GM12872 (cell line): ENCODE measurements around the gene MOGAT2.

Source experiments
- TF ChIP-seq, protein P1 (sequence below): IDR thresholded peaks from 3 replicates; pipeline ENCODE4 v1.5.1; 2011; ENCODE audit warnings: low read depth, mild to moderate bottlenecking, low read length, moderate library complexity; ENCODE audit not compliant: insufficient read depth

The MOGAT2 gene

DNA sequence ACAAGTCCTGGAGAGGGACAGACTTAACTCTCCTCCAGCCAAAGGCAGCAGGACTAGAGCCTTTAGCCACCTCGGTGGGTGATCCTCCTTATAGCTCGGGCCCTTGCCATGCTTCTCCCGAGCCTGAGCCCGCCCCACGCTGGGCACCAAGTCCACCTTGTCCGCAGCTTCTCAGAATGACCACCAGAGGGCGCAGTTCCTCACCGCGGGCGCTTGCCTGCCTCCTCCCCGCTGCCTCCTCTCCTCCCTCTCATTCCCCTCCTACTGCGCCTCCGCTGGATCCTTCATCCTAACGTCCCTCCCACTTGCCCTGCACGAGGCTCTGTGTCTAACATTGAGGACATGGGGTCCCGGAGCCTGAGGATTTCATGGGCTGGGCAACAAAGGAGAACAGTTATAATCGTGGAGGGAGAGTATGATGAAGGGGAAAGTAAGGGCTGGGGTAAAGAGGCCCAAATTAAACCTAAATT is 11.3 kb upstream of the MOGAT2 start:
- TF ChIP-seq, protein P1, sequence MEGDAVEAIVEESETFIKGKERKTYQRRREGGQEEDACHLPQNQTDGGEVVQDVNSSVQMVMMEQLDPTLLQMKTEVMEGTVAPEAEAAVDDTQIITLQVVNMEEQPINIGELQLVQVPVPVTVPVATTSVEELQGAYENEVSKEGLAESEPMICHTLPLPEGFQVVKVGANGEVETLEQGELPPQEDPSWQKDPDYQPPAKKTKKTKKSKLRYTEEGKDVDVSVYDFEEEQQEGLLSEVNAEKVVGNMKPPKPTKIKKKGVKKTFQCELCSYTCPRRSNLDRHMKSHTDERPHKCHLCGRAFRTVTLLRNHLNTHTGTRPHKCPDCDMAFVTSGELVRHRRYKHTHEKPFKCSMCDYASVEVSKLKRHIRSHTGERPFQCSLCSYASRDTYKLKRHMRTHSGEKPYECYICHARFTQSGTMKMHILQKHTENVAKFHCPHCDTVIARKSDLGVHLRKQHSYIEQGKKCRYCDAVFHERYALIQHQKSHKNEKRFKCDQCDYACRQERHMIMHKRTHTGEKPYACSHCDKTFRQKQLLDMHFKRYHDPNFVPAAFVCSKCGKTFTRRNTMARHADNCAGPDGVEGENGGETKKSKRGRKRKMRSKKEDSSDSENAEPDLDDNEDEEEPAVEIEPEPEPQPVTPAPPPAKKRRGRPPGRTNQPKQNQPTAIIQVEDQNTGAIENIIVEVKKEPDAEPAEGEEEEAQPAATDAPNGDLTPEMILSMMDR = peak; percentile 97

DNA sequence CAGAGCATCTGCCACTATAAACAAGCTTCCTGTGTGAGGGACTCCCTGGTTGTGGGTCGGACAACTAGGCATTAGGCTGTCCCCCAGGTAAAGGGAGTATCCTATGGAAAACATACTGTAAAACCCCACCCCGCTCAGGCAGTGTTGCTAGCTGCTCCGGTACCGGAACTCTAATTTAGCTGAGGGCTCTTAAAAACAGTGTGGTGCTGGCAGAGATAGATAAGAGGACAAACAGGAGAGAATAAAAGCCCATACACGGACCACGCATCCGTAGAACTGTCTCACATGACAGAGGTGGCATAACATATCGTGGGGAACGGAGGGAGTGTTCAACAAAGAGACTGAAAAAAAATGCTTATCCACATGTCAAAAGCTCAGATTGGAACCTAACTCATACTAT is 3.4 kb upstream of the MOGAT2 start:
- TF ChIP-seq, protein P1 = no peak

DNA sequence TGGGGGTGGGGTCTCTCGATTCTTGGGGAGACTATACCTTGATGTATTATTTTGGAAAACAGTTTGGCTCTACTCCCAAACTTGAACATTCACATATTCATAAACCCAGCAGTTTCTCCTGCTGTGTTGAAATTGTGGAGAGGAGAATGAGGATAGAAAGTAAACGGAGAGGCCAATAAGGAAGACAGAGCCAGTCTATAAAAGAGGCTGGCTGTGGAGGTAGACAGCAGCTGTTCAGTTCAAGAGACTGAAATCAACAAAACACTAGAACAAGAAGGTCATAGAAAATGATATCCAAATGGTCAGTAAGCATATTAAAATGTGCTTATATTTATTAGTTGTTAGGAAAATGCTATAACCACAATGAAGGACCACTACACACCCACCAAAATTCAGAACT is 1.9 kb upstream of the MOGAT2 start:
- TF ChIP-seq, protein P1 = no peak

DNA sequence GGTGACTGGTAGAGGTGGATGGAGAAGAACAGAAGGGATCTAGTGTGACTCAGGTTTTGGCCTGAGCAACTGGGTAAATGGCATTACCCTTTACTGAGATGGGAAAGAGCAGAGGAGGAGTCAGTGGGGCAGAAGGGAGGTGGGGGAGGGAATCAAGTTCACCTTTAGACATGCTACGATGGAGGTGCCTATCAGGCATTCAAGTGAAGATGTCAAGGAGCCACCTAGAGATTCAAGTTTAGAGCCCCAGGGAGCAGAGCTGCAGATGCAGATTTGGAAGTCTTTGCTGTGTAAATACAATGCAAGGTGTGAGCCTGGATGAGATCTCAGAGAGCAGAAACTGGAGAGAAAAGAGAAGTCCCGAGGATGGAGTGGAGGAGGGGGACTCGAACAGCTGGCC is 979 bp upstream of the MOGAT2 start:
- TF ChIP-seq, protein P1 = no peak

DNA sequence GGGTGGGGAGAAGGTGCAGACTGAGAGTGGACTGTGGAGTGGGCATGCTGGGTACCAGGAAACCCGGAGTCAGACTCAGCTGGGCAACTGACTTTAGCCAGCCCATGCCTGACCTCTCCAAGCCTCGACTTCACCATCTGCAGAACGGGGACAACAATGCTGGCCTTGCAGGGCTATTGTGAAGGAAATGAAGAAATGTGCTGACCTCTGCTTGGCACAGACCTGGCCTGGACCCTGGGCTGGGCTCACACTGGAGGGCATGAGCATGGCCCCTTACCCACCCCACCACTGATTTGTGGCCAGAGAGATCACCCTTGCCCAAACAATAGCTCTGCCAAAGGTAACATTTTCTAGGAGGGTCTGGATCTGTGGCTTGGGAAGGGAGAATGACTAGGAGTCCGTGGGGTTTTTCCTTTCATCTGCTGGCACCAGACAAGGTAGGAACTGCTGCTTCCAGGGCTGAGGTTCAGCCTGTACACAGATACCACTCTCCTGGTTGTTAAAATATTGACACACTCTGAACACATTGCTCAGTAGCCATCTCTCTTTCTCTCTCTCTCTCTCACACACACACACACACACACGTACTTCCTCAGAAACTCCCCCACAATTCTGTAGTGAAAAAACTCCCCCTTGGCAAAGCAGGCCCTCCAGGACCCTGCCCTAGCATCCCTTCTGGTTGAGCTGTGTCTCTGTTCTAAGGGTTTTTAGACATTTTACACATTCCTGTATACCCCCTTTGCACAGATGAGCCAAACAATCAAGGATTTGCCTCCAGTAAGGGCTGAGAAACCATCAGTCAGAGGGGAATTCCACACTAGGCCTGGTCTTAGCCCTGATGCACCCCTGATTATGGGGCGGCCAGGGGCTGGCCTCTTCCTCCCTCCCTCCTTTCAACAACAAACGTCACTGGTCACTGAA is 1.0 kb downstream of the MOGAT2 start:
- TF ChIP-seq, protein P1 = no peak

DNA sequence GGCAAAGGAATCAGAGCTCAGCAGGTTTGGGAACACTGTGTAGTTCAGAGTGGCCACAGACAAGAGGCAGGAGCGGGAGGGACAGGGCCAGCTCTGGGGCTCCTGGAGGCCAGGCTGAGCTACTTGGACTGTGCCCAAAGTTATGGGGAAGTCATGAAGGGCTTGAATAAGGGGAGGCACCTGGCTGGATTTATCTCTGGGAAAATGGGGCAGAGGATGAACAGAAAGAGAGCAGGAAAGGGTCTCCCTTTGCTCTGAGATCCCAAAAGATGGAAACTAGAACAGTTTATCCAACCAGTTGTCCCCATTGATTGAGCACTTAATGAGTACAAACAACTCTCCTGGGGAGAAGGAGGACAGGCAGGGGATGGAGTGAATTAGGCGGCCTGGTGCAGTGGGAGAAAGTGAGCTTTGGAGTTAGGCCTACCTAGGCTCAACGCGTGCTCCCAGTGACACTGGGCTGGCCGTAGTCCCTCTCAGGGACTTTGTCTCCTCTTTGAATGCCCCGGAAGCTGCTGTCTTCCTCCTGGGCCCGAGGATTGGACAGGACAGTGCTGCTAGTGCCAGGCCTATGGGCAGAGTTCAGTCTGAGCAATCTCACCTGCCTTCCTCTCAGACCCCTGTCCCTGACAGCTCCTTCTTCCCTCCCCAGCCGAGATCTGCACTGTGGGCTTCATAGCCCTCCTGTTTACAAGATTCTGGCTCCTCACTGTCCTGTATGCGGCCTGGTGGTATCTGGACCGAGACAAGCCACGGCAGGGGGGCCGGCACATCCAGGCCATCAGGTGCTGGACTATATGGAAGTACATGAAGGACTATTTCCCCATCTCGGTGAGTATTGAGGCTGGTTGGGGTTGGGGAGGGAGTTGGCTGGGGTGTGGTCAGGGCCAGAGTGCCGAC is 2.0 kb downstream of the MOGAT2 start:
- TF ChIP-seq, protein P1 = no peak

DNA sequence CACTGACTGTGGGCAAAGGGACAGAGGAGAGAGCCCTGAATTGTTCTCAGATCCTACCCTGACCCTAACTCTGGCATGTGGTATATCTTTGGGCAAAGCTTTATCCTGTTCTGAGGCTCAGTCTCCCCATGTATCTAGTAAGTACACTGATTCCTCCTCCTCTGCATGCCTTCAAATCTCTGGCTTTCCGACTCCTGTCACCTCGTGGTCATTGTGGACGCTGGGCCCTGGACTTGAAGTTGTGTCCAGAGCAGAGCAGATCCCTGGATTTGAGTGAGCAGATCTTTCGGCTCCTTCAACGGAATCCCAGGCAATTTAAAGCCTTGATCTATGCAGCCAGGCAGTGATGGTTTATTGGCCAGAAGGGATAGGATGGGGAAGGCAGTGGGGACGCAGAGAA is 3.0 kb downstream of the MOGAT2 start:
- TF ChIP-seq, protein P1 = no peak
